ENCODE measurements around the gene CNTN1.

GRCh38 chr12:41023836-41024235, 331.6 kb downstream of the CNTN1 start:
- TF ChIP-seq POLR2AphosphoS5 (IDR thresholded peaks at IDR 0.05; ENCODE audit: low read depth, low read length) (no peak), TAF1 (IDR thresholded peaks at IDR 0.05; ENCODE audit: borderline replicate concordance, insufficient read depth, low read length) (no peak), SIN3A (IDR thresholded peaks at IDR 0.05; ENCODE audit: borderline replicate concordance, insufficient read depth, low read length) (no peak), REST (IDR thresholded peaks at IDR 0.05; ENCODE audit: insufficient read depth in 1 of 2, low read depth in 2 of 2, low read length in 2 of 2) (no peak), FOXP2 (optimal IDR thresholded peaks at IDR 0.05; ENCODE audit: borderline replicate concordance, extremely low read depth, extremely low read length, insufficient read depth) (no peak)

Measured in PFSK-1 (cell line).